Bronchial epithelial cell (primary cell): Measurements from ENCODE around the gene S1PR3. TPM values are rescaled to one million over a fixed set of nuclear protein-coding genes. Genes with fewer than 3 reads are reported as not detected.

Experiments used
- DNase-seq: peaks from one replicate; pipeline ENCODE4 v3.0.0-alpha.2; 2010; ENCODE audit warnings: low read depth
- FAIRE-seq: peaks from 2 replicates; lab custom pipeline; 2011; peaks lifted over from hg19 to GRCh38; lab: Jason Lieb, UNC
- H3K27me3 ChIP-seq: 2 replicates; pipeline ENCODE4 v1.5.1; 2011; ENCODE audit warnings: low read length; ENCODE audit not compliant: control insufficient read depth, insufficient read depth
- H3K36me3 ChIP-seq: 2 replicates; pipeline ENCODE4 v1.5.1; 2011; ENCODE audit warnings: low read length; ENCODE audit not compliant: control insufficient read depth, insufficient read depth
- H3K4me3 ChIP-seq: 2 replicates; pipeline ENCODE4 v1.5.1; 2011; ENCODE audit warnings: mild to moderate bottlenecking, low read depth, low read length, control low read depth
- CTCF ChIP-seq: IDR thresholded peaks from 2 replicates; pipeline ENCODE4 v1.5.1; 2011; ENCODE audit warnings: mild to moderate bottlenecking, moderate library complexity, low read length, control low read depth, inconsistent platforms; ENCODE audit not compliant: insufficient read depth, severe bottlenecking
- total RNA-seq: library from RNA; depleted of rRNA; stranded (reverse); fragments of >200 nt; gene quantifications from 2 replicates; pipeline ENCODE4 v1.2.1, GENCODE V29; 2014

Gene S1PR3
- total RNA-seq, 1 donor from 2014 or later = 0.79 TPM

- FAIRE-seq = no peak
- H3K27me3 ChIP-seq = no peaks in the 10 kb centered on the region
- H3K36me3 ChIP-seq = no peaks in the 10 kb centered on the region
- DNase-seq = no peak
- no peak for TF ChIP-seq CTCF
- no peak overlapping the region for H3K4me3 ChIP-seq
Measured at GRCh38 chr9:89010526-89011111, 19.4 kb downstream of the S1PR3 start.

DNA sequence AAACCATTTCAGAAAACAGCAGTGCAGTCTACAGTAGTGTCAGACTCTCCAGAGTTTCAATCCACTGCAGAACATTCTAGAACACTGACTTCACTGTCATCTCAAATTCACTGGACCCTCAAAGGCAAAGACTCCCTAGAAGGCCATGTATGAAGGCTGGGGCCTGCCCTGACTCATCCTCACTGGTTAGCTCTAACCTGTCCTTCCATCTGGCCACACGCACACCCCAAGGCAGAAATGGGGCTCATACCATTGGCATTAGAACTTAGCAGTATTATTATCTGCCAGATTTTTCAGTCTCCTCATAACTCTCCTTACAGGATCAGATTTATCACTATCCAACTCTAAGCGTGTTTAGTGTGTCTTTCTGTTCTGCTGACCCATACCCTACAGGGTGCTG is 20.4 kb downstream of the S1PR3 start:
- Histone ChIP-seq H3K4me3 (no peak overlapping the region), H3K36me3 (no peaks in the 10 kb centered on the region), H3K27me3 (no peaks in the 10 kb centered on the region)
- FAIRE-seq (no peak), DNase-seq (no peak)
- TF ChIP-seq CTCF = no peak

GRCh38 chr9:89012294-89013042 is 21.2 kb downstream of the S1PR3 start:
- no peaks in the 10 kb centered on the region for H3K27me3 ChIP-seq
- no peak for TF ChIP-seq CTCF
- H3K36me3 ChIP-seq = no peaks in the 10 kb centered on the region
- no peak for DNase-seq
- H3K4me3 ChIP-seq = no peak overlapping the region
- no peak for FAIRE-seq

- Histone ChIP-seq H3K27me3 (no peaks in the 10 kb centered on the region), H3K36me3 (no peaks in the 10 kb centered on the region), H3K4me3 (no peak overlapping the region)
- DNase-seq (no peak), FAIRE-seq (no peak)
- TF ChIP-seq CTCF = no peak
Measured at GRCh38 chr9:89013660-89014059, 22.4 kb downstream of the S1PR3 start.

GRCh38 chr9:89014153-89014552 is 22.9 kb downstream of the S1PR3 start:
- FAIRE-seq = no peak
- no peaks in the 10 kb centered on the region for H3K27me3 ChIP-seq
- no peak overlapping the region for H3K4me3 ChIP-seq
- H3K36me3 ChIP-seq = no peaks in the 10 kb centered on the region
- TF ChIP-seq CTCF = no peak
- no peak for DNase-seq
